ENCODE data around the gene CCDC57.

The CCDC57 gene

GRCh38 chr17:82077617-82078358 is 134.9 kb downstream of the CCDC57 start:
- H3K79me2 ChIP-seq (ENCODE audit: control insufficient read depth, low read length) = no peaks in the 10 kb centered on the region
- H4K20me1 ChIP-seq (ENCODE audit: control insufficient read depth, insufficient read depth, low read depth, low read length) = peaks cover 3% of the 10 kb centered on the region; the same call in 1 of the 2 replicates
- H3K27ac ChIP-seq (ENCODE audit: low read depth, low read length) = no peak overlapping the region
- H3K4me2 ChIP-seq (ENCODE audit: low read length) = no peak overlapping the region
- no peak overlapping the region for H3K4me3 ChIP-seq (ENCODE audit: low read length)
- H3F3A ChIP-seq (ENCODE audit: control insufficient read depth, insufficient read depth) = peaks cover 14% of the 10 kb centered on the region
- peaks cover 46% of the 10 kb centered on the region for H3K36me3 ChIP-seq (ENCODE audit: control insufficient read depth, low read length)
- H3K27me3 ChIP-seq (ENCODE audit: control insufficient read depth, low read length) = peaks cover 3% of the 10 kb centered on the region; the same call in 1 of the 2 replicates
- TF ChIP-seq CTCF (IDR thresholded peaks at IDR 0.05; ENCODE audit: low read depth, low read length, poor library complexity, severe bottlenecking) = no peak
- H3K9me3 ChIP-seq (ENCODE audit: control insufficient read depth, insufficient read depth, low read length) = no peaks in the 10 kb centered on the region
- H3K9me2 ChIP-seq (replicated peaks; ENCODE audit: control insufficient read depth, low read length) = no peaks in the 10 kb centered on the region
- peaks cover 17% of the 10 kb centered on the region for H3K4me1 ChIP-seq (ENCODE audit: control insufficient read depth, low read length)

- Histone ChIP-seq H3K36me3 (ENCODE audit: control insufficient read depth, low read length) (peaks cover 38% of the 10 kb centered on the region), H3K9me3 (ENCODE audit: control insufficient read depth, insufficient read depth, low read length) (no peaks in the 10 kb centered on the region), H3K4me2 (ENCODE audit: low read length) (no peak overlapping the region), H3F3A (ENCODE audit: control insufficient read depth, insufficient read depth) (peaks cover 14% of the 10 kb centered on the region), H3K4me3 (ENCODE audit: low read length) (no peak overlapping the region), H3K27me3 (ENCODE audit: control insufficient read depth, low read length) (peaks cover 3% of the 10 kb centered on the region; the same call in 1 of the 2 replicates), H3K9me2 (replicated peaks; ENCODE audit: control insufficient read depth, low read length) (no peaks in the 10 kb centered on the region), H3K4me1 (ENCODE audit: control insufficient read depth, low read length) (peaks cover 17% of the 10 kb centered on the region), H3K27ac (ENCODE audit: low read depth, low read length) (no peak overlapping the region), H3K79me2 (ENCODE audit: control insufficient read depth, low read length) (no peaks in the 10 kb centered on the region), H4K20me1 (ENCODE audit: control insufficient read depth, insufficient read depth, low read depth, low read length) (peaks cover 3% of the 10 kb centered on the region; the same call in 1 of the 2 replicates)
- TF ChIP-seq EZH2phosphoT487 (IDR thresholded peaks at IDR 0.05; ENCODE audit: borderline replicate concordance, low read length) = no peak
- TF ChIP-seq CTCF (IDR thresholded peaks at IDR 0.05; ENCODE audit: low read depth, low read length, poor library complexity, severe bottlenecking) = no peak
Measured at GRCh38 chr17:82076785-82077591, 135.7 kb downstream of the CCDC57 start.

- Histone ChIP-seq H3K79me2 (ENCODE audit: control insufficient read depth, low read length) (no peaks in the 10 kb centered on the region), H3F3A (ENCODE audit: control insufficient read depth, insufficient read depth) (peaks cover 14% of the 10 kb centered on the region), H3K4me3 (ENCODE audit: low read length) (no peak overlapping the region), H3K27me3 (ENCODE audit: control insufficient read depth, low read length) (peaks cover 3% of the 10 kb centered on the region; the same call in 1 of the 2 replicates), H3K9me2 (replicated peaks; ENCODE audit: control insufficient read depth, low read length) (no peaks in the 10 kb centered on the region), H4K20me1 (ENCODE audit: control insufficient read depth, insufficient read depth, low read depth, low read length) (peaks cover 3% of the 10 kb centered on the region; the same call in 1 of the 2 replicates), H3K36me3 (ENCODE audit: control insufficient read depth, low read length) (peaks cover 33% of the 10 kb centered on the region), H3K27ac (ENCODE audit: low read depth, low read length) (no peak overlapping the region), H3K4me1 (ENCODE audit: control insufficient read depth, low read length) (peaks cover 17% of the 10 kb centered on the region), H3K4me2 (ENCODE audit: low read length) (peak overlapping the region; percentile 8; the same call in 1 of the 2 replicates), H3K9me3 (ENCODE audit: control insufficient read depth, insufficient read depth, low read length) (no peaks in the 10 kb centered on the region)
- TF ChIP-seq EZH2phosphoT487 (IDR thresholded peaks at IDR 0.05; ENCODE audit: borderline replicate concordance, low read length) (no peak), CTCF (IDR thresholded peaks at IDR 0.05; ENCODE audit: low read depth, low read length, poor library complexity, severe bottlenecking) (no peak)
Measured at GRCh38 chr17:82076018-82076784, 136.4 kb downstream of the CCDC57 start.
